Measurements from ENCODE around the gene PRM3.
A peak's percentile ranks its signal among the peaks of the same experiment; 100 is the strongest.
"Not testable (repeated sequence)": the region's sequence is repeated elsewhere in the genome, so short reads cannot be mapped to it uniquely, and the experiment has no call there.

PRM3 gene

DNA sequence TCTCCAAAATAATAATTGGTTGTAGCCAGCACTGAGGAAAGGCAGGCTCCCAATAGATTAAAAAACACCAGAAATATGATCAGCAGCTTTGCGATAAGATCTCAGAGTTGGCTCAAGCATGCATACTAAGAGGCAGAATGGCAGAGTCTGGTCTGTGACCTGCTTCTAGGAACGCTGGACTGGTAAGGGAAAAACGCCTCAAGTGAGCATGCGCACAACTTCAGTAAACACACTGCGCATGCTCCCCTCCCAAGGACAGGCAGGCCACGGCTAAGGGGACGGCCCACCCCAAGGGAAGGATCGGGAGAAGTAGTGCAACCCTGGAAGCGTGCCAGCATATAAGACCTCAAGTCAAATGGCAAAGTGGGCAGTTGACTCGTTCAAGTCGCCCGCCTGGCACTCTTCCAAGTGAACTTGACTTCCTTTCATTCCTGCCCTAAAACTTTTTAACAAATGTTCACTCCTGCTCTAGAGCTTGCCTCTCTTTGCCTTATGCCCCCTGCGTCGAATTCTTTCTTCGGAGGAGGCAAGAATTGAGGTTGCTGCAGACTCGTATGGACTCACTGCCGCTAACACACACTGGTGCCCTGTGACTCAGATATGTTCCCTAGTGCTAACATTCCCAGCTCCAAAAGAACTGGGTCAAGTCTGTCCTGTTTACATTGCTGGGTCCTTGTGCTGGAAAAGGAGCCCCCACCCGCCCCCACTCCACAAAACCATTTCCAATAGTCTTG is 30.1 kb upstream of the PRM3 start:
- peak; percentile 86 for DNase-seq

DNA sequence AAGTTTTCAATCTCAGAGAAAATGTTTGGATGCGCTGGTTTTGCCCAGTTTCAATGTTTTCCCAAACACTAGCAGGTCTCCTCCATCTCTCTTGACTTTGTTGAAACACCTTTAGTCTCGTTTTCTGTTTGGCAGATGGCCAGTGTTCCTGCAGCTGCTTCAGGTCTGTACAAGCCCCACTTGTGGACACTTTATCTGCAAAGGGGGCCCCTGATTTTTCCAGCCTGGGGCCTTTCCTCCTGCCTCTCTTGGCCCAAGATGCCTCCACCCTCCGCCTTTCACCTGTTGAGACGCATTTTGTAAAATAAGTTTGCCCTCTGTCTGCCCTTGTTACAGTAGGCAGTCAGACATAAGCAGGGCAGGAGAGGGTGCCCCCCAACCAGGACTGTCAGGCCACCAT is 29.5 kb upstream of the PRM3 start:
- peak; percentile 86 for DNase-seq

DNA sequence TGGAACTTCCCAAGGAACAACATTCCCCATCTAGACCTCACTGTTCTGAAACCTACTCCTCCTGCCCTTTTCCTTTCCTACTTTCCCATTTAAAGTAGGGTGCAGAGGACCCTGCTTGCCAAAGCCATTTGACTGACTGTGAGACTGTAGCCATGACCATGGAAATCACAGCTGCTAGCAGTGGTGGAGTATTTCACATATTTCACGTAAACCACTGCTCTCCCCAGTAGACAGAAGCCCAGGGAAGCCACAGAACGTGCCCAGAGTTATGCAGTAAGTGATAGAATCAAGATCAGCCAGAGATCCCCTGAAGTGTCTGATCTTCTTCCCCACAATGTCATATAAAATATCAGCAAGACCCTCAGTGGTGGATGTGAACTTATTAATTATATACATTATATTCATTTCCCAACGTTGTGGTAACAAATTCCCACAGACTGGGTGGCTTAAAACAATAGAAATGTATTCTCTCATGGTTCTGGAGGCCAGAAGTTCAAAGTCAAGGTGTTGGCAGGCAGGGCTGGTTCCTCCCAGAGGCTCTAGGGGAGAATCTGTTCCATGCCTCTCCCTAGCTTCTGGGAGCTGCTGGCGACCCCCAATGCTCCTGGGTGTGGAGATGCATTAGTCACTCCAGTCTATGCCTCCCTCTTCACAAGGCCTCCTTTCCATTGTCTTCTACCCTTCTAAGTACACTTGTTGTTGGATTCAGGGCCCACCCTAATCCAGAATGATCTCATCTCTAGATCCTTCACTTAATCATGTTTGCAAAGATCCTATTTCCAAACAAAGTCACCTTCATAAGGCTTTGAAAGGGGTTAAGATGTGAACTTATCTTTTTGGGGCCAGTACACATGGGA is 28.4 kb upstream of the PRM3 start:
- no peak for DNase-seq

DNA sequence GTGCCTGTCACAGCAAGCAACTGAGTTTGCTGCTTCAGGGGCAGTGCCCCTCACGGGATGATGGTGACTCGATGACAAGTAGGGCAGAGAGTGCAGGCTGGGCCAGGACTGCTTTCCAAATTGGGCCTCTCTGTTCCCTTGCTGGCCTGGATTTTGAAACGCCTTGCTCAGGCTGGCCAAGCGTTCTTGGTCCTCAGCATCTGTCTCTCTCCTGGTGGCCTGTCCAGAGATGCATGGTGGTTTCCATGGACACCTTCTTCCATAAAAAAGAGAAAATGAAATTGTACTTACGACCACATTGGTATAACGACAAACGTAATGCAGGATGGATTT is 27.1 kb upstream of the PRM3 start:
- no peak for DNase-seq

DNA sequence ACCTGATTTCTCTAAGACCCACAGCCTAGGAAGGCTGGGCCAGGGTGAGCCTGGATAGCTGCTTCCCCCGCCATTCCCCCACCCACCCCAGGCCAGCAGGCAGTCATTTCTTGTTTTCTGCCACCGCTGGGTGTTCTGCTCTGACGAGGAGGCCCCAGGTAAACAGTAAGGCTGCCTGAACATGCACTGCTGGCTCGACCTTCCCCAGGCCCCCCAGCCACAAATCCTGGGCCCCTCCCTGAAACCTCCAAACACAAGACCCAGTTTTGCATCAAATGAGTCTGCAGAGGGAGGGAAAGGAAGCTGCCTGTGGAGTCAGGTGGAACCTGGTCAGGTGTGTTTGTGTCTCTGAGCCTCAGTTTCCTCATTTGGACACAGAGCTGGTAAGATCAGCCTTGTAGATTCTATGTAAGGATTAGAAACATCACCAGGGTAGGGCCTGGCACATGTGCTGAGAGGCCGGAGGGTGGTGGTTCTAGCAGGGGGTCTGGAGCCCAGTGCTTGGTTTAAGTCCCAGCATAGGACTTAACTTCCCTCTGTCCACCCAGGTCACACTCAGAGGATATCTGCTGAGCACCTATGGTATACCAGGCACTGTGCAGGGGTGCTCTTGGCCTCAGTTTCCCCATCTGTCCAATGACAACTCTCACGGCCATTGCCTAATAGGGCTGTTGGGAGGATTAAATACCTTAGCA is 26.6 kb upstream of the PRM3 start:
- DNase-seq: no peak

DNA sequence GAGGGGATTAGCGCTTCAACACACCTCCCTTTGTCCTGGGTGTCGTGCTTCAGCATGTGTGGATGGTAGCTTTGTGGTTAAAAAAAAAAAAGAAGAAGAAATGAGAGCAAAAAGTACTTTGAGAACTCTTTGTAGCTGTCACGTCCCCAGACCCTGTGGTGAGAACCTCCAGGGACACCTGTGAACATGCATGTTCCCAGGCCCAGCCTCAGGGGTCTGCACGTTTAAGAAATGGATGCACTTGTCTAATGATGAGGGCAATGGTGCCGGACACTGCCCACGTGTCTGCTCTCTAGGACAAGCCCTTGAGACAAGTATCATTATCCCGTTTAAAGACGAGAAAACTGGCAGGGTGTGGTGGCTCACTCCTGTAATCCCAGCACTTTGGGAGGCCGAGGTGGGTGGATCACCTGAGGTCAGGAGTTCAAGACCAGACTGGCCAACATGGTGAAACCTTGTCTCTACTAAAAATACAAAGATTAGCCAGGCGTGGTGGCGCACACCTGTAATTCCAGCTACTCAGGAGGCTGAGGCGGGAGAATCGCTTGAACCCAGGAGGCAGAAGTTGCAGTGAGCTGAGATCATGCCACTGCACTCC is 25.6 kb upstream of the PRM3 start:
- not testable (repeated sequence) for DNase-seq

DNA sequence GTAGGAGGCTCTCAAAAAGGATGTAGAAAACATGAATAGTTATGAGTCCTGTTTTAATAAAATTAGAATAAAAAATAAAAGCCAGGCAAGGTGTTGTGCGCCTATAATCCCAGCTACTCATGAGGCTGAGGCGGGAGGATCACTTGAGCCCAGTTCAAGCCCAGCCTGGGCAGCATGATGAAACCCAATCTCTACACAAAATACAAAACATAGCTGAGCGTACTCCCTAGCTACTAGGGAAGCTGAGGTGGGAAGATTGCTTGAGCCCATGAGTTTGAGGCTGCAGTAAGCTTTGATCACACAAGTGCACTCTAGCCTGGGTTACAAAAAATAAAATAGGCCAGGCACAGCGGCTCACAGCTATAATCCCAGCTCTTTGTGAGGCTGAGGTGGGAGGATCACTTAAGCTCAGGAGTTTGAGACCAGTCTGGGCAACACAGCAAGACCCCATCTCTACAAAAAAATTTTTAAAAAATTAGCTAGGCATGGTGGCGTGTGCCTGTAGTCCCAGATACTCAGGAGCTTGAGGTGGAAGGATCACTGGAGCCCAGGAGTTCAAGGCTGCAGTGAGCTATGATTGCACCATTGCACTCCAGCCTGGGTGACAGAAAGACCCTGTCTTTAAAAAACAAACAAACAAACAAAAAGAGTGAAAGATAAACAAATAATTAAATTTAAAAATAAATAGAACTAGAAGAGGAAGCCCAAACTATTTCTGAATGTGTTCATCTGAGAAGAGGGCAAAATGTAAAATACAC is 24.9 kb upstream of the PRM3 start:
- peak; percentile 40 for DNase-seq

DNA sequence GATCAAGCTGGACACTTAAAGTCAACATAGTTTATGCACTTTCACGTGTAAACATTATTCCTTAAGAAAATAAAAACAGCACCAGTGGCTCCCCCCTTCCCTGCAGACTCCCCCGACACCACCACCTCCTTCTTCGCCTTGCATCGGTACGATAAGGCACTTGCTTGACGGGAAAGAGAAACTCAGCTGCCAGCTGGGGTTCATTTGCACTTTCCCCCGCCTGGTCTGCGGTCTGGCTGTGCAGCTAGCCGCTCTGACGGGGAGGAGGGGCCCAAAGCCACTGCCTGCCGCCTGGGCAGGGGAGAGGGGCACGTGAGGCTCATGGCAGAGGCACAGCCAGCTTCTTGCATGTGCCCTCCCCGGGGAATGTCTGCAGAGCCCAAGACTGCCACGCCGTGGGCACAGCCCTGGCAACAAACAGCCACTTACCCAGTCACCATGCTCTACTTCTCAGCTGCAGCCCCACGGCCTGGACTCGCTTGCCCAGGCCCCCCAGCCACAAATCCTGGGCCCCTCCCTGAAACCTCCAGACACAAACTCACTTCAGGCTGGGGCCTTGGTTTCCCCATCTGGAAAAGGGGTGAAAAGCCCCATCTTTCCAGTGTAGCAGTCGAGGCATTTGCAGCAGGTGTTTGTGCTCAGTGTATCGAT is 24.2 kb upstream of the PRM3 start:
- DNase-seq: peak; percentile 91

DNA sequence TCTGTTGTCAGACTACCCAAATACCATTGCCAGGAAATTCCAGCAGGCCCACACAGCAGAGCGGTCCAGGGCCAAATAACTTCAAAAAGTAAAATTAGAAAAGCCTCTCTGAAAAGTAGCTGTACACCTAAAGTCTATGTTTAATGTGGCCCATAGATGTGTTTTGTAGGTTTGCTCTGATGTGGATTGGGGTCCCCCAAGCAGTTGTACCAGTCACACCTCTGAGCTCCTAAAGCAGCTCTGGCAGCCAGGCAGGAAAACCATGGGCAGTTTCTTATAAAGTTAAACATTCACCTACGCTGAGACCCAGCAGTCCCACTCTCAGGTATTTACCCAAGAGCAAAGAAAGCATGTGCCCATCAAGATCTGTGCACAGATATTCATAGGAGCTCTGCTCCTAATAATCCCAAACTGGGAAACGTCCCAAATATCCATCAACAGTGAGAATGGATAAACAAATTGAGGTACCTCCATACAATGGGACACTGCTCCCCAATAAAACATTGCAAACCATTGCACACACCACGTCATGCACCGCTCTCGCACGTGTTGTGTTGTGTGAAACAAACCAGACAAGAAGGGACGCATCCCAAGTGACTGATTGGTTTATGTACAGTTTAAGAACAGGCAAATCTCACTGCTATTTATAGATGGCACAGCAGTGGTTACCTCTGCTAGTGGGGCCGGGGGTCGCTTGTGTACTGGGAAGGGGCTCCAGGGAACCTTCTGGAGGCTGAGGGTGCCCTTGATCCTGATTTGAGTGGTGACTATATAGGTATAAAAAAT is 23.5 kb upstream of the PRM3 start:
- peak; percentile 49 for DNase-seq

DNA sequence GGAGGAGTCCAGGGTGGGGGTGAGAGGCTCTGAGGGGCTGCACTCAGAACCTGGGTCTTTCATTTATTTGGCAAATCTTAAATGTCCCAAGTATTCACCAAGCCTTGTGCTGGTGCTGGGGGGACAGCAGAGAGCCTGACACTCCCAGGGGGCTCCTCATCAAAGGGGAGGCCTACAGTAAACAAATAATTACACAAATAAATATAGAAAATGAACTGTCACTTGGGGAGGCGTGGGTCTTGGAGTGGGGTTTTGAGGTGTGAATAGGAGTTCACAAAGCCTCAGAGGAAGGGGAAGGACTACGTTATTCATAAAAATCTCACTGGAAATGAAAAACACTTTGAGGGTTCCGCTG is 22.9 kb upstream of the PRM3 start:
- DNase-seq: no peak

DNA sequence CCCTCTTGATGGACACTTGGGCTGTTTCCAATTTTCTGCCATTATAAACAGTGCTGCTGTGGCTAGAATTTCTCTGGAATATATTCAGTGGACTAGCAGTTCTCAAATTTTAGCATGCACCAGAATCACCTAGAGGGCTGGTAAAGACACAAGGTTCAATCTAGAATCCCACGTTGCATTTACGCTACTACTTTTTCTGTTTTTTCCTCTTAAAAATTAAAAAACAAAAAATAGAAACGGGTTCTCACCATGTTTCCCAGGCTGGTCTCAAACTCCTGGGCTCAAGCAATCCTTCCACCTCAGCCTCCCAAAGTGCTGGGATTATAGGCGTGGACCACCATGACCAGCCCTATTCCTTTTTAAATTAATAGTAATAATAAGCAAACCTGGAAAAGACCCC is 22.2 kb upstream of the PRM3 start:
- DNase-seq: no peak

DNA sequence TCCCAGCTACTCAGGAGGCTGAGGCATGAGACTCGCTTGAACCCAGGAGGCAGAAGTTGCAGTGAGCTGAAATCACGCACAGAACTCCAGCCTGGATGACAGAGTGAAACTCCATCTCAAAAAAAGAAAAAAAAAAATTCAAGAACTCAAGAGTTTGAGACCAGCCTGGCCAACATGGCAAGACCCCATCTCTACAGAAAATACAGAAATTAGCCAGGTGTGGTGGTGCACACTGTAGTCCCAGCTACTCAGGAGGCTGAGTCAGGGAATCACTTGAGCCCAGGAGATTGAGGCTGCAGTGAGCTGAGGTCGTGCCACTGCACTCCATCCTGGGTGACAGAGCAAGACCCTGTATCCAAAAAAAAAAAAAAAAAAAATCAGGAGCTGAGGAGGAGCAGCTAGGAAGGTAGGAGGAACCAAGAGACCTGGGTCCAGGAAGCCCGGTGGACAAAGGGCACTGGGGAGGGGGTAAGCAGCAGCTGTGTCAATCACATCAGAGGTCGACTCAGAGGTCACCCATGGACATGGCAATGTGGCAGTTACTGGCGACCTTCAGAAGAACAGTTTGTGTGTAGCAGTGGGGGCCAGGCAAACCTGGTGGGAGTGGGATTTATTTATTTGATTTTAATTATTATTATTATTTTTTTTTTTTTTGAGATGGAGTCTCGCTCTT is 18.8 kb upstream of the PRM3 start:
- DNase-seq: no peak

DNA sequence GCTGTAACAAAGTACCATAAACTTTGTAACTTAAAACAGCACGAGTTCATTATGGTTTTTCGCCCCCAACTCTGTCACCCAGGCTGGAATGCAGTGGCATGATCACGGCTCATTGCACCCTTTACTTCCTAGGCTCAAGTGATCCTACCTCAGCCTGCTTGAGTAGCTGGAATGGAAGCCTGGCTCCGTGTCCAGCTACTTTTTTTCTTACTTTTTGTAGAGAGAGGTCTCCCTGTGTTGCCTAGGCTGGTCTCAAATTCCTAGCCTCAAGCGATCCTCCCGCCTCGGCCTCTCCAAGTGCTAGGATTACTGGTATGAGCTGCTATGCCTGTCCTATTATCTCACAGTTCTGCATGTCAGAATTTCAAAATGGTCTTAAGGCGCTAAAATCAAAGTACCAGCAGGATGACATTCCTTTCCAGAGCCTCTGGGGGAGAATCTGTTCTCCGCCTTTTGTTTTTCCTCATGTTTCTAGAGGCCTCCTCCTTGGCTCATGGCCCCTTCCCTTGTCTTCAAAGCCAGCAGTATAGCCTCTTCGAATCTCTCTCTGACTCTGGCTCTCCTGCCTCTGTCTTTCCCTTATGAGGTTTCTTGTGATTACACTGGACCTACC is 17.8 kb upstream of the PRM3 start:
- no peak for DNase-seq

DNA sequence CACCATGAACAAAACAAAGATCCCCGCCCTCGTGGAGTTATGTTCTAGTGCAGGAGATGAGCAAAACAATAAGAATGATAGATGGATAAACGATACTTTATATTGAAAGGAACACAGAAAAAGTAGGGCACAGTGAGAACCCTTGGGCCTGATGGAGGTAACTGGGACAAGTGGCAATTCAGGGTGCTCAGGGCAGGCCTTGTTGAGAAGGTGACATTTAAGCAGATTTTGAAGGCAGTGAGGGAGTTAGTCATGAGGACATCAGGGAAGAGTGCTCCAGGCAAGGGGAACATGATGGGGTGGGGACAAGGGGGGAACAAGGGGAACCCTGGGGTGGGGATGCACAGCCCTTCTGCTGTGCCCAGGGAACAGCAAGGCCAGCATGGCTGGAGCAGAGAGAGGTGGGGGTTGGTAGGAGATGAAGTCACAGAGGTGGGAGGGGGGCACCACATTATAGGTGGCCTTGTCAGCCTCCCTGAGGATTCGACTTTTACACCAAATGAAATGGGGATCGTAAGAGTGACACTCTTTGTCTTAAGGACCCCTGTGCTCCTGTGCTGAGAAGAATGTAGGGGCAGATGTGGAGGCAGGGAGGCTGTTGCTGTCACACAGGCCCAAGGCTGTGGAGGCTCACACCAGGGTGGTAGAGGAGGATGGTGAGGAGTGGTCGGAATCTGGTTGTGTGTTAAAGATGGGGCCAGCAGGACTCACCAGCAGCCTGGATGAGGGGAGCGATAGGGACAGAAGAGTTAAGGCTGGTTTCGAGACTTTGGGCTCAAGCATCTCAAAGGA is 16.9 kb upstream of the PRM3 start:
- no peak for DNase-seq

DNA sequence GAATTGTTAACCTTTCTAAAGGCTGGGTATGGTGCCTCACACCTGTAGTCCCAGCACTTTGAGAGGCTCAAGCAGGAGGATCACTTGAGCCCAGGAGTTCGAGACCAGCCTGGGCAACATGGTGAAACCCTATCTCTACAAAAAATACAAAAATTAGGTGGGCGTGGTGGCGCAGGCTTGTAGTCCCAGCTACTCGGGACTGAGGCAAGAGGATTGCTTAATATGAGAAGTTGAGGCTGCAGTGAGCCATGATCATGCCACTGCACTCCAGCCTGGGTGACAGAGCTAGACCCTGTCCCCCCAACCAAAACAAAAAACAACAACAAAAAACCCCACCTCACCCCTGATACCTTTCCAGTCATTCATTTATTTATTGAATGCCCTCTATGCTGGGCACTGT is 16.3 kb upstream of the PRM3 start:
- not testable (repeated sequence) for DNase-seq

DNA sequence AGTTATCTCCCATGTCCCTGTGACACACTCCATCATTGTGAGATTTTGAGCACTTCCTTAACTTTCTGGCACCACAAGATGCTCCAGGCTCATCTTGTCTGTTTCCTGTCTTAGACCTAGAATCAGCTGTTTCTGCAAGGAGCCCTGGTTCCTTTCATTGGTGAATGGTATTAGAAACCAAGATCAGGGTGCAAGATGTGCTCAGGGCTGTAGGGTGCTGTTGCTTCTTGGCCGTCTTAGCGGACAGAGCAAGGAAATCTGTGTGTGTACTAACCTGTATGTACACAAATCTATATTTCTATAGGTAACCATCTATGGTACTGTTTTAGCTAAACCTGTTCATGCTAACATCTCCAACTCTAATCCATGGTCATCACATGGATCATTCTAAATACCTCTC is 15.8 kb upstream of the PRM3 start:
- DNase-seq: no peak

DNA sequence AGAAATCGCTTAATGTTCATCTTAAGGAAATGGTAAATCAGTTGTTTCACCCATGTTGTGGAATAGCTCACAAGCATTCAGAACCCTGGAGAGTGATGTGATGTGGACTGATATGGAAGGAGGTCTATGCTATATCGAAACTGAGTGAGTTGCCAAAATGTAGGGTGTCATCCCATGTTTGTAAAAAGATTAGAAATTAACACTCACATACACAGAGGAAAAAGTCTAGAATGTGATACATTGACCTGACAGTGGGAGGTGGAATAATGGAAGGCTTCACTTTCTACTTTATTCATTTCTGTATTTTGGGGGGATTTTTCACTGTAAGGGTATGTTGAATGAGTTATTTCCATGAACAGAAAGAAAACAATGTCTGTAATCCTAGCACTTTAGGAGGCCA is 12.4 kb upstream of the PRM3 start:
- DNase-seq: no peak

DNA sequence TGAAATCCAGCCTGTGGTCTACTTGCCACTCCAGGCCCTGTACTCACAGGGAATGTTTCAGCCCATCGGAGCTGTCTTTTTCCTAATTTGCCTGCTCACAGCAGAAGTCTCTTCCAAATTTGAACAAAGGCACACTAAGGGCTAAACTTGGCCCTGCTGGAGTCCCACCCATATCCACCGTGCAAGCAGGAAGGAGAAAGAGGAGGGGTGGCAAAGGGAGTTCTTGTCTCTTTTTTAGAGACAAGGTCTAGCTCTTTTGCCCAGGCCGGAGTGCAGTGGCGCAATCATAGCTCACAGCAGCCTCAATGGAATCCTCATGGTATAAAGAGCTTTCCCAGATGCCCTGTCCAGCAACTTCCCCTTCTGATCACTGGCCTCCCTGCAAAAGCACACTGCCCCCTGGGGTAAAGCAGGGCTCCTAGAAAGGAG is 10.4 kb upstream of the PRM3 start:
- no peak for DNase-seq

Data from NCI-H2171 treated with DMSO at 0.1 percent for 48 hours (cell line).